Endodermal cell (in vitro differentiated cells): ENCODE results near the gene HAPLN2. TPM values are rescaled to one million over a fixed set of nuclear protein-coding genes. Genes with fewer than 3 reads are reported as not detected.

ENCODE experiments used
- DNase-seq: peaks from one replicate; pipeline ENCODE4 v3.0.0-alpha.2; 2017
- H3K27ac ChIP-seq: 2 replicates; pipeline ENCODE4 v1.5.1; 2013; ENCODE audit warnings: mild to moderate bottlenecking, low read depth, low read length, moderate library complexity
- H3K27me3 ChIP-seq: 2 replicates; pipeline ENCODE4 v1.6.1; 2013; ENCODE audit warnings: mild to moderate bottlenecking, low read length, moderate library complexity; ENCODE audit not compliant: insufficient read depth, control insufficient read depth, poor library complexity, severe bottlenecking
- H3K36me3 ChIP-seq: 2 replicates; pipeline ENCODE4 v1.7.0; 2013; ENCODE audit warnings: mild to moderate bottlenecking, low read length, moderate library complexity; ENCODE audit not compliant: control insufficient read depth, insufficient read depth
- H3K4me1 ChIP-seq: one replicate; pipeline ENCODE4 v1.7.0; 2013; ENCODE audit warnings: low read length; ENCODE audit not compliant: control insufficient read depth, insufficient read depth
- H3K4me3 ChIP-seq: 2 replicates; pipeline ENCODE4 v1.5.1; 2013; ENCODE audit warnings: mild to moderate bottlenecking, low read length, moderate library complexity
- H3K9ac ChIP-seq: 2 replicates; pipeline ENCODE4 v1.6.1; 2013; ENCODE audit warnings: mild to moderate bottlenecking, low read length, moderate library complexity; ENCODE audit not compliant: poor library complexity, severe bottlenecking; ENCODE audit errors: extremely low read depth
- H3K9me3 ChIP-seq: 2 replicates; pipeline ENCODE4 v1.6.1; 2013; ENCODE audit warnings: mild to moderate bottlenecking, low read length, moderate library complexity; ENCODE audit not compliant: control insufficient read depth
- H3K27ac Mint-ChIP-seq: 2 replicates; pipeline ENCODE4 v1.8.0; 2020; ENCODE audit warnings: mixed read lengths
- H3K27me3 Mint-ChIP-seq: 2 replicates; pipeline ENCODE4 v1.8.0; 2021; ENCODE audit warnings: mild to moderate bottlenecking, mixed read lengths; ENCODE audit not compliant: insufficient read depth
- H3K36me3 Mint-ChIP-seq: 2 replicates; pipeline ENCODE4 v1.8.0; 2020; ENCODE audit warnings: low read depth, mixed read lengths
- H3K4me1 Mint-ChIP-seq: 2 replicates; pipeline ENCODE4 v1.8.0; 2020; ENCODE audit warnings: mixed read lengths
- H3K4me3 Mint-ChIP-seq: 2 replicates; pipeline ENCODE4 v1.8.0; 2020; ENCODE audit warnings: mild to moderate bottlenecking, moderate library complexity, mixed read lengths
- H3K9me3 Mint-ChIP-seq: 2 replicates; pipeline ENCODE4 v1.8.0; 2020; ENCODE audit warnings: mild to moderate bottlenecking, mixed read lengths
- CTCF ChIP-seq: fragments of 200-600 bp; sonication (generic); conservative IDR thresholded peaks from 2 replicates; pipeline ENCODE4 v1.5.0; 2021; ENCODE audit warnings: antibody characterized with exemption, mild to moderate bottlenecking
- WGBS, 2 experiments: methylation state at CpG; one replicate each; pipeline versions ENCODE4 v1.1.5 to v1.1.7; 2013; ENCODE audit warnings: missing lambda C conversion rate in 2 of 2, mixed read lengths in 1 of 2; ENCODE audit not compliant: insufficient coverage in 1 of 2, insufficient read length in 1 of 2; 5-methylcytosine and 5-hydroxymethylcytosine counted together
- total RNA-seq, 2 donors: library from RNA; stranded (reverse); fragmentation: NEBNext Ultra II Directional in 1 of 2; extraction: Animal tissue kit (Norgen Biotek cat#: 25700) in 1 of 2; gene quantifications; 2 replicates in 1 of 2; 3 replicates in 1 of 2; pipeline ENCODE4 v1.2.1, GENCODE V29; 2021

The HAPLN2 gene
- total RNA-seq, 2 donors from 2014 or later: 0.42 to 2.8 TPM

- 28 to 47% methylated on average over 4 to 5 of the region's 6 CpGs for WGBS, 2 experiments
- Histone ChIP-seq H3K27ac (no peak overlapping the region), H3K27me3 (peaks cover 52% of the 10 kb centered on the region), H3K4me3 (no peak overlapping the region), H3K9me3 (no peaks in the 10 kb centered on the region), H3K4me1 (no peaks in the 10 kb centered on the region), H3K36me3 (no peaks in the 10 kb centered on the region), H3K9ac (no peak overlapping the region)
- Mint-ChIP-seq H3K27ac (no peak overlapping the region), H3K27me3 (peaks cover 67% of the 10 kb centered on the region), H3K4me1 (peaks cover 6% of the 10 kb centered on the region), H3K36me3 (no peaks in the 10 kb centered on the region), H3K4me3 (no peak overlapping the region), H3K9me3 (no peaks in the 10 kb centered on the region)
- DNase-seq: no peak
- TF ChIP-seq CTCF: no peak
These were observed 354 bp downstream of the HAPLN2 start for GRCh38 chr1:156619582-156619955.

- Mint-ChIP-seq H3K27me3 (peaks cover 85% of the 10 kb centered on the region), H3K4me1 (peaks cover 6% of the 10 kb centered on the region), H3K36me3 (no peaks in the 10 kb centered on the region), H3K27ac (no peak overlapping the region), H3K9me3 (no peaks in the 10 kb centered on the region), H3K4me3 (no peak overlapping the region)
- no peak for DNase-seq
- Histone ChIP-seq H3K9ac (no peak overlapping the region), H3K9me3 (no peaks in the 10 kb centered on the region), H3K4me1 (no peaks in the 10 kb centered on the region), H3K4me3 (no peak overlapping the region), H3K36me3 (no peaks in the 10 kb centered on the region), H3K27me3 (peaks cover 79% of the 10 kb centered on the region), H3K27ac (no peak overlapping the region)
- 78 to 90% methylated on average over 5 of the region's 6 CpGs for WGBS, 2 experiments
- no peak for TF ChIP-seq CTCF
These were observed 3.5 kb downstream of the HAPLN2 start for GRCh38 chr1:156622581-156623297.

- H3K9me3 ChIP-seq: no peaks in the 10 kb centered on the region
These were observed 5.0 kb downstream of the HAPLN2 start for GRCh38 chr1:156623946-156624813.

More at GRCh38 chr1:156623946-156624813, 5.0 kb downstream of the HAPLN2 start:
- Mint-ChIP-seq H3K36me3 (no peaks in the 10 kb centered on the region), H3K4me3 (peak overlapping the region; percentile 42), H3K27ac (no peak overlapping the region), H3K27me3 (peaks cover 92% of the 10 kb centered on the region), H3K4me1 (peaks cover 6% of the 10 kb centered on the region), H3K9me3 (no peaks in the 10 kb centered on the region)
- Histone ChIP-seq H3K9ac (no peak overlapping the region), H3K4me3 (peak overlapping the region; percentile 64), H3K36me3 (no peaks in the 10 kb centered on the region), H3K27ac (no peak overlapping the region), H3K4me1 (no peaks in the 10 kb centered on the region), H3K27me3 (peaks cover 79% of the 10 kb centered on the region)
- WGBS, 2 experiments: 2 to 3% methylated on average over 33 to 87 of the region's 87 CpGs
- peak; percentile 94 for DNase-seq
- peak; percentile 72 for TF ChIP-seq CTCF
